LNCAP (cell line): ENCODE data around the gene GNB1.

Experiments used
- TF ChIP-seq, protein P1 (sequence below): fragments of 450-650 bp; IDR thresholded peaks from 2 replicates; pipeline ENCODE4 v1.5.1; 2017; ENCODE audit warnings: mild to moderate bottlenecking

Gene GNB1

DNA sequence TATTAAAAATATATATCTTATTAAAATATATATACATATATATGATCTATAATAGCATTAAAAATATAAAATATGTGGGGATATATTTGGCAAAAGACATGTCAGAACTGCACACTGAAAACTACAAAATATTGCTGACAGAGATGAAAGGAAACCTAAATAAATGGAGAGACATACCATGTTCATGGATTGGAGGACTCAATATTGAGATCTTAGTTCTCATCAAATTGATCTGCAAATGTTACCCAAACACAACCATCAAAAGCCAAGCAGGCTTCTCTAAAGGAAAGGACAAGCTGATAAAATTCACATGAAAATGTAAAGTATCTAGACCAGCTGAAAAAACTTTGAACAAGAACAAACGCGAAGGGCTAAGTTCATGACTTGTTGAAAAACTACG is 119.8 kb downstream of the GNB1 start:
- TF ChIP-seq, protein P1, sequence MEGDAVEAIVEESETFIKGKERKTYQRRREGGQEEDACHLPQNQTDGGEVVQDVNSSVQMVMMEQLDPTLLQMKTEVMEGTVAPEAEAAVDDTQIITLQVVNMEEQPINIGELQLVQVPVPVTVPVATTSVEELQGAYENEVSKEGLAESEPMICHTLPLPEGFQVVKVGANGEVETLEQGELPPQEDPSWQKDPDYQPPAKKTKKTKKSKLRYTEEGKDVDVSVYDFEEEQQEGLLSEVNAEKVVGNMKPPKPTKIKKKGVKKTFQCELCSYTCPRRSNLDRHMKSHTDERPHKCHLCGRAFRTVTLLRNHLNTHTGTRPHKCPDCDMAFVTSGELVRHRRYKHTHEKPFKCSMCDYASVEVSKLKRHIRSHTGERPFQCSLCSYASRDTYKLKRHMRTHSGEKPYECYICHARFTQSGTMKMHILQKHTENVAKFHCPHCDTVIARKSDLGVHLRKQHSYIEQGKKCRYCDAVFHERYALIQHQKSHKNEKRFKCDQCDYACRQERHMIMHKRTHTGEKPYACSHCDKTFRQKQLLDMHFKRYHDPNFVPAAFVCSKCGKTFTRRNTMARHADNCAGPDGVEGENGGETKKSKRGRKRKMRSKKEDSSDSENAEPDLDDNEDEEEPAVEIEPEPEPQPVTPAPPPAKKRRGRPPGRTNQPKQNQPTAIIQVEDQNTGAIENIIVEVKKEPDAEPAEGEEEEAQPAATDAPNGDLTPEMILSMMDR = no peak

DNA sequence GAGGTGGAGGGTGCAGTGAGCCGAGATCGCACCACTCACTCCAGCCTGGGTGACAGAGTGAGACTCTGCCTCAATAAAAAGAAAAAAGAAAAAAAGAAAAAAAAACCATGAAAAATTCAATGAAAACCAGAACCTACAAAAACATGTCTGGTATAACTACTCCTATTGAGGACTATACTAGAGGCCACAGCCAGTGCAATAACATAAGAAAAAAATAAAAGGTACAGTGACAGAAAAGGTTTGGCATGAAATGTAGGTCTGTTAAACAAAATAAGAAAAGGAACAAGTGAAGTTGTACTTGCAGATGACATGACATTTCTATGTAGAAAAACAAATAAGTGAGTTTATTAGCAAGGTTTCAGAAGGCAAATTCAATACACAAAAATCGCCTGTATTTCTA is 120.8 kb downstream of the GNB1 start:
- TF ChIP-seq, protein P1 = no peak

- TF ChIP-seq, protein P1 = no peak
These were observed 122.5 kb downstream of the GNB1 start for GRCh38 chr1:1768249-1768992.

DNA sequence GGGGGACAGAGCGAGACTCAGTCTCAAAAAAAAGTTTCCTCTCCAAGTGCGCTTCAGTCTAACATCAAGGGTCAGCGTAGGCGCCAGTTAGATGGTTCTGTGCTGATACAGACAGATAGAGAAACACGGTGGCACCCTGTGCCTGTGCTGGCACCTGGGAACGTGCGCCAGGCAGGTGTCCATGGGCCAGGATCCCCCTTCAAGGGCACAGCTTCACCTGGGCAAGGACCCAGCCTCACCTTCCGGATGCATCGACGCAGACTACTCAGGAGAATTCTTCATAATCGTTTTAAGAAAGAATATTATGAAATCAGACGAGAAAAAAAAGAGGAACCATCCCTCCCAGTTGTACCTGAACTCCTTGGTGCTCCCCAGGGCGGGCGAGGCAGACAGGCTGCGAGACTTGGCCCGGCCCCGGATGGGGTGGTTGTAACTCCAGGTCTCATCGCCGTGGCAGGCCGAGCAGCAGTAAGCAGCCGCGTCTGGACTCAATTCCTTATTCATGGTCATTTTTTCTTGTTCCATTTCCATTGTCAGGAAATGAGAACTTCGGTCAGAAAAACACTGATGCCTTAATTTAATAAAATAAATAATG is 125.9 kb downstream of the GNB1 start:
- TF ChIP-seq, protein P1 = no peak

GRCh38 chr1:1763657-1764621 is 126.9 kb downstream of the GNB1 start:
- TF ChIP-seq, protein P1 = no peak

- TF ChIP-seq, protein P1 = no peak
These were observed 129.1 kb downstream of the GNB1 start for GRCh38 chr1:1761504-1762376.

DNA sequence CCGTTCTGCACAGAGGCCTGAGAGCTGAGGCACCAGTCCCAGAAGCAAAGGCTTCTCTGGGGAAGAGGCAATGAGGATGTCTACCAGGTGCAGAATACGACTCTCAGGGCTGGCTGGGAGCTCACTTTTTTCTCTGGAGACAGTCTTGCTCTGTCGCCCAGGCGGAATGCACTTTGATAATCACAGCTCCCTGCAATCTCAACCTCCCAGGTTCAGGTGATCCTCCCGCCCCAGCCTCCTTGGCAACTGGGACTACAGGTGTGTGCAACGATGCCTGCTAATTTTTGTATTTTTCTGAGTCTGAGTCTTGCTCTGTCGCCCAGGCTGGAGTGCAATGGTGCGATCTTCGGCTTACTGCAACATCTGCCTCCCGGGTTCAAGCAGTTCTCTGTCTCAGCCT is 130.2 kb downstream of the GNB1 start:
- TF ChIP-seq, protein P1 = no peak
